ENCODE data around the gene BRDT. TPM values are rescaled to one million over a fixed set of nuclear protein-coding genes. Genes with fewer than 3 reads are reported as not detected.

BRDT gene
- total RNA-seq, 4 donors from 2014 or later = not detected

DNA sequence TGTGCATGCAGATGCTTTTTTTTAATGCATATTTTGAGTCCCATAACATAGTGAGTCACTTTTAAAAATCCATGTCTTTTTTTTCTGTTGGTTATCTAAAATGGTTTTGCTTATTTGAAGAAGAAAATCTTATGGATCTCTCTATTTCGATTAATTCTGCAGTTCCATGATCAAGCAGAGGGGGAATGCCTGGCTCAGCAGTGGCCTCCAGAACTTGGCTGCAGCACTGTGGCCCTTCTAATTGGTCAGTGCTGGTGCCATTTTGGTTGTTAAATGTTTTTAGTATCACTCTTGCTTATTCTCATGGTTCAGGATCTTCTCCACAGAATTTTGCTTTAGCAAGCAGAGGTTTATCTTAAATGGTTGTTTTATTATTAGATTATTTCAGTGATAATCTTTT is 91.8 kb downstream of the BRDT start:
- H3K4me3 ChIP-seq = no peak overlapping the region
- H3K27ac ChIP-seq = no peak overlapping the region
- intact Hi-C loops (cut with DNase I; ENCODE audit: low total_unique reads) = no loop called here
- DNase-seq = no peak
- in situ Hi-C loops (cut with MboI; ENCODE audit: low pct_ligation_motif_present in 1 of 4, low pct_unique_long_range_greater_than_20kb in 1 of 4, low sequenced_read_pairs in 3 of 4) = no loop called here
- H3K4me1 ChIP-seq = no peaks in the 10 kb centered on the region
- no peak for TF ChIP-seq POLR2A (IDR thresholded peaks at IDR 0.05)
- no peak for TF ChIP-seq EP300 (IDR thresholded peaks at IDR 0.05; ENCODE audit: low read depth)
- TF ChIP-seq, protein P1, sequence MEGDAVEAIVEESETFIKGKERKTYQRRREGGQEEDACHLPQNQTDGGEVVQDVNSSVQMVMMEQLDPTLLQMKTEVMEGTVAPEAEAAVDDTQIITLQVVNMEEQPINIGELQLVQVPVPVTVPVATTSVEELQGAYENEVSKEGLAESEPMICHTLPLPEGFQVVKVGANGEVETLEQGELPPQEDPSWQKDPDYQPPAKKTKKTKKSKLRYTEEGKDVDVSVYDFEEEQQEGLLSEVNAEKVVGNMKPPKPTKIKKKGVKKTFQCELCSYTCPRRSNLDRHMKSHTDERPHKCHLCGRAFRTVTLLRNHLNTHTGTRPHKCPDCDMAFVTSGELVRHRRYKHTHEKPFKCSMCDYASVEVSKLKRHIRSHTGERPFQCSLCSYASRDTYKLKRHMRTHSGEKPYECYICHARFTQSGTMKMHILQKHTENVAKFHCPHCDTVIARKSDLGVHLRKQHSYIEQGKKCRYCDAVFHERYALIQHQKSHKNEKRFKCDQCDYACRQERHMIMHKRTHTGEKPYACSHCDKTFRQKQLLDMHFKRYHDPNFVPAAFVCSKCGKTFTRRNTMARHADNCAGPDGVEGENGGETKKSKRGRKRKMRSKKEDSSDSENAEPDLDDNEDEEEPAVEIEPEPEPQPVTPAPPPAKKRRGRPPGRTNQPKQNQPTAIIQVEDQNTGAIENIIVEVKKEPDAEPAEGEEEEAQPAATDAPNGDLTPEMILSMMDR (IDR thresholded peaks at IDR 0.05) = no peak
- TF ChIP-seq POLR2AphosphoS5 (IDR thresholded peaks at IDR 0.05) = no peak
- WGBS, 2 donors (ENCODE audit: low coverage in 1 of 2) = 81 to 92% methylated on average over 1 of the region's 1 CpG
- H3K9me3 ChIP-seq = no peaks in the 10 kb centered on the region
- H3K27me3 ChIP-seq = no peaks in the 10 kb centered on the region
- H3K36me3 ChIP-seq = no peaks in the 10 kb centered on the region

DNA sequence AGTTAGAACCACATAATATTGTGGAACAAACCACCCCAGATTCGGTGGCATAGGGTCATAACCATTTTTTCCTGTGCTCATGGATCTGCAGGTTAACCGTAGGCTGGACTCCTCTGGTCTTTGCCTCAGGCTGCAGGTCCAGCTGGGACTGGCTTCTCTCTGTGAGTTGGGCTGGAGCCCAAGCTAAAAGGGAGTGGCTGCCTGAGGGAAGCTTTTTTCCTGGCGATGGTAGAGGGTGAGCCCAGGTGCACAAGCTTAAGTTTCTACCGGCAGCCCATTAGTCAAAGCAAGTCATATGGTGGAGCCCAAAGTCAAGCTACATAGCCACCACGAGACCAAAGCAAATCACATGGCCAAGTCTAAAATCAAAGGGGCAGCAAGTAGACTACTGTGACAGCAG is 94.4 kb downstream of the BRDT start:
- H3K27ac ChIP-seq = no peak overlapping the region
- H3K9me3 ChIP-seq = no peaks in the 10 kb centered on the region
- intact Hi-C loops (cut with DNase I; ENCODE audit: low total_unique reads) = no loop called here
- no peak for DNase-seq
- H3K27me3 ChIP-seq = no peaks in the 10 kb centered on the region
- no peak overlapping the region for H3K4me3 ChIP-seq
- 71% methylated on average over 5 of the region's 5 CpGs; no CpG with 5 or more reads in 1 of the 2 donors for WGBS, 2 donors (ENCODE audit: low coverage in 1 of 2)
- H3K4me1 ChIP-seq = no peaks in the 10 kb centered on the region
- in situ Hi-C loops (cut with MboI; ENCODE audit: low pct_ligation_motif_present in 1 of 4, low pct_unique_long_range_greater_than_20kb in 1 of 4, low sequenced_read_pairs in 3 of 4) = no loop called here
- TF ChIP-seq, protein P1 (IDR thresholded peaks at IDR 0.05) = no peak
- TF ChIP-seq EP300 (IDR thresholded peaks at IDR 0.05; ENCODE audit: low read depth) = no peak
- TF ChIP-seq POLR2AphosphoS5 (IDR thresholded peaks at IDR 0.05) = no peak
- no peak for TF ChIP-seq POLR2A (IDR thresholded peaks at IDR 0.05)
- H3K36me3 ChIP-seq = no peaks in the 10 kb centered on the region

DNA sequence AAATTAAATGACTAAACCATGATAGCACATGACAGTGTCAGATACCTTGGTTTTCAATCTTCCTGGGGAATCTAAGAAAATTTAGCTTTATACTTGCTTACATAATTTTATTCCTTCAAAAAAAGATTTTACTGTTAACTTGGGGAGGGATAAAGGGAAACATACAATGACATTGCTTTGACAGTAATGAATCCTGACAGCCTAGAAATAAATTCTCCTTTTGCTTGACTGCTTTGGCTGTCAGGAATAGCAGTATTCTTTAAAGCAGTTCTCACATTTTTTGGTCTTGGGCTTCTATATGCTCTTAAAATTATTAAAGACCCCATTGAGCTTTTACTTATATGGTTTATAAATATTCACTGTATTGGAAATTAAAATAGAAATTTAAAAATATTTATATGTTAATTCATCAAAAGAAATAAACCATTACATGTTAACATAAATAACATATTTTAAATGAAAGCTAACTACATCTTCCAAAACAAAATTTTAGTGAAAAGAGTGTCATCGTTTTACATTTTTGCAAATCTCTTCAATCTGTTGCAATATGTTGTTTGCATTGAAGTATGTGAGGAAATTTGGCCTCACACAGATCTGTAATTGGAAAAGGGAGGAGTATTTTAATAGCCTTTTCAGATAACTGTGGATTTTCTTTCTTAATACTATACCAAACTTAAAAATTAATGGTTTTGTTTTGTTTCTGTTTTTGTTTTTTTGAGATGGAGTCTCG is 96.7 kb downstream of the BRDT start:
- Histone ChIP-seq H3K4me1 (no peaks in the 10 kb centered on the region), H3K9me3 (no peaks in the 10 kb centered on the region), H3K27ac (no peak overlapping the region), H3K4me3 (no peak overlapping the region), H3K27me3 (no peaks in the 10 kb centered on the region), H3K36me3 (no peaks in the 10 kb centered on the region)
- TF ChIP-seq POLR2AphosphoS5 (IDR thresholded peaks at IDR 0.05) (no peak), POLR2A (IDR thresholded peaks at IDR 0.05) (no peak), EP300 (IDR thresholded peaks at IDR 0.05; ENCODE audit: low read depth) (no peak)
- TF ChIP-seq, protein P1 (IDR thresholded peaks at IDR 0.05) = no peak
- DNase-seq = no peak
- in situ Hi-C loops (cut with MboI; ENCODE audit: low pct_ligation_motif_present in 1 of 4, low pct_unique_long_range_greater_than_20kb in 1 of 4, low sequenced_read_pairs in 3 of 4) = no loop called here
- WGBS, 2 donors (ENCODE audit: low coverage in 1 of 2) = 65 to 85% methylated on average over 1 to 2 of the region's 2 CpGs
- intact Hi-C loops (cut with DNase I; ENCODE audit: low total_unique reads) = no loop called here

DNA sequence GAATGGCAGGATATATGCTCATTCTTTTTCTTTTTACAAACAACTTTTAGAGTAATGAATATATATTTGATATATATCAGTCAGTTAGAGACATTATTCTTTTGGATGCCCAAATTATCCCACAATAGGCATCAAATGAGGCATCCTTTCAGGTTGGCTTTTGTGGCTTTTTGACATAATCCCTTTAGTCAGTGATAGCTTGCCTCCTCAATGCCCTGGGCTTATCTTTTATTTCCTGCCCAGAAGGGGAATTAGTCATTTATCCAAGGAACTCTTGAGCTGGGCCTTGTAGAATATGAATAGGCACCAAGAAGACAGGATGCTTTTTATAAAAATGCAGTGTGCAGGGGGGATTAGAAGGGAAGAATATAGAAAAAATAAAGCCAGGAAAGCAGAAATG is 102.7 kb downstream of the BRDT start:
- in situ Hi-C loops (cut with MboI; ENCODE audit: low pct_ligation_motif_present in 1 of 4, low pct_unique_long_range_greater_than_20kb in 1 of 4, low sequenced_read_pairs in 3 of 4) = no loop called here
- no peaks in the 10 kb centered on the region for H3K27me3 ChIP-seq
- TF ChIP-seq POLR2AphosphoS5 (IDR thresholded peaks at IDR 0.05) (no peak), POLR2A (IDR thresholded peaks at IDR 0.05) (no peak)
- intact Hi-C loops (cut with DNase I; ENCODE audit: low total_unique reads) = no loop called here
- H3K4me1 ChIP-seq = no peaks in the 10 kb centered on the region
- H3K4me3 ChIP-seq = no peak overlapping the region
- H3K36me3 ChIP-seq = no peaks in the 10 kb centered on the region
- H3K9me3 ChIP-seq = no peaks in the 10 kb centered on the region
- no peak overlapping the region for H3K27ac ChIP-seq
- no peak for DNase-seq

Other genes starting within 250 kb of the BRDT start
- gene TGFBR3, start 63.2 kb upstream of the BRDT start, total RNA-seq = 100 to 1,000 TPM in 1 of 4 donors, 10 to 100 TPM in 3; 32.9 to 138 (median 58.8) TPM
- under 1 TPM in 1 of 4 donors, not detected in 3; 0.41 TPM for gene EPHX4, start 80.6 kb downstream of the BRDT start, total RNA-seq
- gene SETSIP, start 126.0 kb downstream of the BRDT start, total RNA-seq = not detected
- 1 to 10 TPM; 1.4 to 6.7 (median 6.4) TPM for gene BTBD8, start 130.9 kb downstream of the BRDT start, total RNA-seq

All from transverse colon (tissue), 4 donors.